COLO668 (cell line): ENCODE data around the gene E2F2.

Source experiments
- DNase-seq: peaks from one replicate; lab custom pipeline; 2025; ENCODE audit not compliant: unreplicated experiment; lab: John Stamatoyannopoulos, UW

Gene E2F2

DNA sequence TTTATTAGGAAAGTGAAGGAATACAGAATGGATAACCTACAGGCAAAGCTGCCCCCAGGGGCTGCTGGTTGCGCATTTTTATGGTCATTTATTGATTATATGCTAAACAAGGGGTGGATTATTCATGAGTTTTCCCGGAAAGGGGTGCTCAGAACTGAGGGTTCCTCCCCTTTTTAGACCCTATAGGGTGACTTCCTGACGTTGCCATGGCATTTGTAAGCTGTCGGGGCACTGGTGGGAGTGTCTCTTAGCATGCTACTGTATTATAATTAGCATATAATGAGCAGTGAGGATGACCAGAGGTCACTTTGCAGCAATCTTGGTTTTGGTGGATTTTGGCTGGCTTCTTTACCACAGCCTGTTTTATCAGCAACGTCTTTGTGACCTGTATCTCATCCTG is 41.2 kb downstream of the E2F2 start:
- no peak for DNase-seq

GRCh38 chr1:23485002-23485332 is 46.1 kb downstream of the E2F2 start:
- no peak for DNase-seq

- peak; percentile 61 for DNase-seq
Observed at GRCh38 chr1:23484253-23485001, 46.6 kb downstream of the E2F2 start.

DNA sequence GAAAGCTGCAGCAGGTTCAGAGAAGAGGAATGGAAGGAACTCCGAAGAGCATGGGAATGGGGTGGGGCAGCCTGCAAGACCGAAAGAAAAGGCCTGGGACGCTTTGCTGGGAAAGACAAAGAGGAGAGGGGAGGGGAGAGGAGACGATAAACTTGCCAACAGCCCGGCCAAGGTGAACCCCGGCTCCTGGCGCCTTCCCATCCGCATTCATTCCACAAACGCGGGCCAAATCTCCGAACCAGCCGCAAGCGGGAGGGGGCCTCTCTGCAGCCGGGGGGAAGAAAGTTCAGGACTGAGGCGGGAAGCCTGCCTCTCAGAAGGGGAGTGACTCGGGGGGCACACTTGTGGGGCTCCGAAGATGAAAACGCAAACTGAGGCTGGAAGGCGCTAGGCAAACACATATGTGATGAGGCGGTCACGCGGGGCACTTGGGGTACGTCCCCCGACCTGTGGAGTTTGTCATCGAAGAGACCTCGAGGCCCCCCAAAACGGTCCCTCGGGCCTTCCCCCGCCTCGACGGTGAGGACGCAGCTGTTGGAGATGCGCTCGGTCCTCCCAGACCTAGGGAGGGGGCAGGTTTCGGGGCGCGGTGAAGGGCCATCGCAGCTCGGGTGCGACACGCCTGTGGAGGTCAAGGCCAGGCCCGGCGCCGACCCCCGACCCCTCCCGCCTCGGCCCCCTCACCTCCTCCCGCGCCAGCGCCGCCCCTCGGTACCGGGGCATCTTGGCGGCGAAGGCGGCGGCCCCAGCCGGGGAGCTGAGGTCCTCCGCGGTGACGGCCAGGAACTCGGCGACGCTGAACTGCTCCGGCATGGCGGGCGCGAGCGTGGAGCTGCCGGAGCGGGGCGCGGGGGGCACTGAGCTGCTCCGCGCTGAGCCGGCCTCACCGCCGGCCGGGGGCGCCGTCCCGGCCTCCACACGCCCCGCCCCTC is 47.4 kb downstream of the E2F2 start, which contains the start of gene ASAP3:
Gene ASAP3, minus strand, starts transcription at position 859 of the 932 bp plus-strand sequence. Its CDS starts 46 bp downstream, at position 813.
- no peak for DNase-seq

- no peak for DNase-seq
Observed at GRCh38 chr1:23481904-23482303, 49.1 kb downstream of the E2F2 start.

- no peak for DNase-seq
Observed at GRCh38 chr1:23481026-23481597, 49.9 kb downstream of the E2F2 start.

DNA sequence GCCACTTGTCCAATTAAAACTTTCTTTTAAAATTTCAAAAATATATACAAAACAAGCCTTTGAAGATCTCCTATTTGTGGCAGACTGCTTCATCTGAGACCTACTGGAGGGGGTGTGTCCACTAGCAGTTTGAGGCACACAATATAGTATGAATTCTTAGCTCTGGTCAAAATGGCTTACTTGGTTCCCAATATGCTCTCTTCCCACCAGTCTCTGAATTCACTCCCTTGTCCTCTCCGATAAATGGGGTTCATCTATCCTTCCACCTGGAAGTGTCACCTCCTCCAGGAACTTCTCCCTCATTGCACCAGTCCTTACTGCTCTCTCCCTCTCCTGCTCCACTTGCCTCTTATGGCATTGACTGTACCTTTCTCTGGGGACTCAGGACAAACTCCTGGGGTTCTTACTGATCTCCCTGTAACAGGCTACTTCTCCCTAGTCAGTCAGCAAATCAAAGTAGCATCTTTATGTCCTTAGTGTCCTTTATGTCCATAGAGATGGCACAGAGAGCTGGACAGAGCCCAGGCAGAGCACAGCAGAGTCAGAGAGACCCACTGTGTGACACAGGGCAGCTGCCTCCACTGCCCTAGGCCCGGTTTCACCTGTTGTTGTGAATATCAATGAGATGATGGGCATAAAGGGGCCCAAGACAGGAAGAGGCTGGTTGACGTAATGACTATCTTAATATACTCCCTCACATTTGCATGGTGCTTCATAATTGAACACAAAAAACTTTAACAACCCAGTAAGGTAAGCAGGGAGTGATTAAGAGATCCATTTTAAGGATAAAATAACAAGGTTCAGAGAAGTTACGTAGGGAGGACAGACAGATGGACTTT is 50.6 kb downstream of the E2F2 start:
- no peak for DNase-seq

- DNase-seq, result no peak
Observed at GRCh38 chr1:23479666-23479941, 51.4 kb downstream of the E2F2 start.

- DNase-seq, result no peak
Observed at GRCh38 chr1:23478896-23479665, 52.0 kb downstream of the E2F2 start.

GRCh38 chr1:23477359-23478144 is 53.5 kb downstream of the E2F2 start:
- DNase-seq, result no peak

GRCh38 chr1:23475641-23476040 is 55.4 kb downstream of the E2F2 start:
- no peak for DNase-seq

DNA sequence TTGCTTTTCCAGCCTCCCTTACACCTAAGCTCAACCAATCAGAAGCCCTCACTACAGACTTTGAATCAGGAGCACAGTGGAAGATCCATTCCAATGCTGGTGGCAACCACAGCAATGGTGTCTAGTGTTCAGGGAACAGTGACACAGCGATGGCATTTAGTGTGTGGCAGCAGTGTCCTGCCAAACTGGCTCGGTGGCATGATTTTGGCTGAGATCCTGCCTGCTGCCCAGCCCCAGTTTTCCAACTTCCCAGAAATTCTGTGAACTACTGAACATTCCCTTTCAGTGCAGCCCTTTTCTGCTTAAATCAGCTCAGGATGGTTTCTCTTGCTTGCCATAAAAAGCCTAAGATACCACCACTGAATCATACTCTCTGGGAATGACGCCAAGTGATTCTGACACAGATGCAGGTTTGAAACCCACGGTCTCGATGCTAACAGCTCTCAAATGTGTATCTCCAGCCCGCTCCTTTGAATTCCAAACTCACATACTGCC is 55.9 kb downstream of the E2F2 start:
- DNase-seq, result no peak

DNA sequence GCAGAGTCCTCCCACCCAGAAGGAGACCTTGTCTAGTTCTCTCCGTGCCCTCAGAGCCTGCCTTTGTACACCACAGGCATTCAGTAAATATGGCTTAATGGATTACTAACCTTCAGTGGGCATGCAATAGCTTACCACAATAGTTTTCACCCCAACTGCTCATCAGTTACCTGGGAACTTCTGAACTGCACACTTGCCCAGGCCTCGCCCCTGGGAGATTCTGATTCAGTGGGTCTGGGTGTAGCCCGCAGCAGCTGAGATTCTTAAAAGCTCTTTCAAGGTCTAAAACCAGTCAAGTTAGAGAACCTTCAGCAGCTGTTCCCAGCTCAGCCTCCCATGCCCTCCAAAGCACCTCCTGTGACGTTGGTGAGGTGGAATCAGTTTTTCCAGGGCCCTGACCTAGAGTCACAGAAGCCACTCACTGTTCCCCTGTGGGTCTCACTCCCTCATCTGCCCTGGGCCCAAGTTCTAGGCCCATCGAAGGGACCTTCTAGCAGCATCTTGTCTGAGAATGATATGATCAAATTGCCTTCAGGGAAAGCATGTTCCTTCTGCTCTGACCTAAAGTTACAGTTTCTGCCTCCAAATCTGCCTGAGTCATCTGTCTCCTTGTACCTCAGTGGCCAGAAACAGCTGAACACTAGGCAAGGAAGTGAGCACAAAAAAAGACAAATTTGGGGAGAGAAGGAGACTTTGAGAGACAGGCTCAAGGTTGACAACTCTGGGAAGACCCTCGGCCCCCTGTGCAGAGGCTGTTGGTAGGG is 57.8 kb downstream of the E2F2 start:
- no peak for DNase-seq

DNA sequence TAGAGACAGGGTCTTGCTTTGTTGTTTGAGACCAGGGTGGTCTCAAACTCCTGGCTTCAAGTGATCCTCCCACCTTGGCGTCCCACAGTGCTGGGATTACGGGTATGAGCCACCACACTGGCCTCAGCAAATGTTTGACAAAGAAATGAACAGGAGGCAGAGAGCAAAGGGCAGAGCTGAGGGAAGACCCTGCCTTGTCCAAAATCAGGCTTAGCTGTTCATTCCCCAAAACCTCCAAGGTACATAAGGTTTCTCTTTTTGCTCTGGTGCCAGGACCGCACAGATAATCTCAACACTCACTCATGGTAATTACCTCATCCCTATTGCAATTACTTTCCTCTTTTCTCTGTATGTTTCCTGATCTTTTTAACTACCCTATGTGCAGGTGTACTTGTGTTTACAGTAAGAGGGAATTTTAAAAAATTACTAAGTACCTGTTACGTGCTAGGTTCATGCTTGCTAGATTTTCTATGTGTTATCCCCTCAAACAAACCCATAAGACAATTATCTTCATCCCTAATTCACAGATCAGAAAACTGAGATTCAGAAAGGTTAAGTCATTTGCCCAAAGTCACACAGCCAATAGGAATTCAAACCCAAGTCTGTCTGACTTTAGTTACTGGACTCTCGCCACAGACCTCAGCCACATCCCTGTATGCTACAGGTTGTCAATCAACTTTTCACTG is 58.5 kb downstream of the E2F2 start:
- DNase-seq, result no peak

DNA sequence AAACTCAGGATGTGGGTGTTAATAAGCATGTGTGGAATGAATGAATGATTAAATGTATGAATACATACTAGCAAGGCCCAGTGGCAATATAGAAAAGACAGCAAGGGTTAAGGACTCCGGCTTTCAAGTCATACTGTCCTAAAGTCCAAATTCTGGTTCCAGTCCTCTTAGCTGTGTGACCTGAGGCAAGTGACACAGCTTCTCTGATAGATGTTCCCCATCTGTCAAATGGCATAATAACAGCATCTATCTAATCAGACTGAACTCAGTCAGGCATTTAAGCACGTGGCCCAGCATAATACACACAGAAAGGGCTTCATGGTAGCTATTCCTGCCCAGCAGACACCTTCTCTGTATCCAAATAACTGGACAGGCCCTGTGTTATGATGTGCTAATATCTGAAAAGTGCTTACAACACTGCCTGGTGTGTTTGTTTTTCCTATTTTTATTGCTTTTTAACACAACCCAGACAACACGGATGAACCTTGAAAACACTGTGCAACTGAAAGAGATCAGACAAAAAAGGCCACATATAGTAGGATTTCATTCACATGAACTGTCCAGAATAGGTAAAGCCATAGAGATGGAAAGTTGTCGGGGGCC is 59.5 kb downstream of the E2F2 start:
- no peak for DNase-seq

DNA sequence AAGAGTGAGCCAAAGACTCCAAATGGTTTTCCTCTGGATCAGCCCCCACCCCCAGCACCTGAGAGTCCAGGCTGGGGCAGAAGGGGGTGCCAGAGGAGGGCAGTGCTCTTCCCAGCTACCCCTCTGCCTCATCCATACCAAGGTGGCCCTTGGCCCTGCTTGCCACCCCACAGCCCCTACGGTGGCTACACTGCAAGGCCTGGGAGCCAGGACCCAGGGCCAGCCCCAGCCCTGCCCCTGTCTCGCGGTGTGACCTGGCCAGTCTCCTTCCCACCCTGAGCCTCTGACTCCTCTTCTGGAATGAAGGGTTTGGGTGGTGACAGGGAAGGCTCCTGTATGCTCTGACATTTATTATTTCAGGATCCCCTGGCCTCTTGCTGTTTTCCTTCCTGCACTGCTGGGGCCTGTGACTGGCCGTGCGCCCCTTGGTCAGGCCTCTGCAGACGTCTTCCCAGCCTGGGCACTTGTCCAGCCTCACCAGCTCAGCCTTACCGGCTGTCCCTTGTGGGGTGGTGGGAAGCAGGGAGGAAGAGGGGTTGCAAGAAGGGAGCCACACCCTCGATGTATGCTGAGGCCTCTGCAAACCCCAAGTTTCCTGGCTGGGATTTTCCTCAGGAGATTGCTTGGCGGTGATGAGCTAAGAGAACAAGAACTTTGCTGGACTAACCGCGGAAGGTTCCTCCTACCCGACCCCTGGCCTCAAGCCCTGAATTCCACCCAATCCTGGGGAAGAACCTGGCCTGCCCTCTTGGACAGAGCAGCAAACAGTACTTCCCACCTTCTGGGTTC is 60.6 kb downstream of the E2F2 start:
- DNase-seq, result no peak

DNA sequence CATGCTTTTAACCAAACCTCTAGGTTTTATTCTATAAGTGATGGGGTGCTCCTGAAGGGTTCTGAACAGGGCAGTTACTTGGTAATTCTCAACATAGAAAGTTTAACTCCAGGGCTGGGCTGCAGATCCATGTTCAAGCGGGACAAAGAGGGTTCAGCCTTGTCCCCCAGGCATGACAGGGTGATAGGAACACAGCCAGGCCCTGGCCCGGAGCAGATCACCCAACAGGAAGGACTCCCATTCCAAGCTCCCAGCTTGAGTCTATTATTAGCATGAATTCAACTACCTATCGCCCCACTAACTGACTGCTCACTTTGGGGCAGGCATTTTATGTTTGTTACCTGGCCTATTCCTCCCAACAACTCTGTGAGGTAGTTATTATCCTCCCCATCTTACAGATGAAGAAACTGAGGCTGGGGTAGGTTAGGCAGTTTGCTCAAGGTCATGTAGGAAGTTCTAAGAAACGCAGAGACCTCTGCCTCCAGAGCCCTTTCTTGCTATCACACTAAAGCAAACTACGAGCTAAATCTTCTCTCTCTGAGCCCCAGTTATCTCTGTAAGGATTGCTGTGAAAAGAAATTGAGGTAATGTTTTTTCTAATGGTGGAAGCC is 61.6 kb downstream of the E2F2 start:
- no peak for DNase-seq
